Sigmoid colon (tissue), 3 donors: ENCODE measurements around the gene DRC3.

Experiments used
- POLR2A ChIP-seq, 2 donors: fragments of 450-650 bp; IDR thresholded peaks; one replicate each; pipeline ENCODE4 v1.6.1; 2016; ENCODE audit warnings: antibody characterized with exemption in 2 of 2, mild to moderate bottlenecking in 2 of 2, moderate library complexity in 2 of 2
- TF ChIP-seq, protein P1 (sequence below), 4 experiments: fragments of 450-650 bp in 3 of 4; fragments of 200-600 bp in 1 of 4; IDR thresholded peaks; one replicate each; pipeline ENCODE4 v1.5.1; 2016 to 2019; ENCODE audit warnings: antibody characterized with exemption in 4 of 4, mild to moderate bottlenecking in 3 of 4, moderate library complexity in 2 of 4

GRCh38 chr17:17970699-17971430 is 1.8 kb upstream of the DRC3 start:
- TF ChIP-seq, protein P1, sequence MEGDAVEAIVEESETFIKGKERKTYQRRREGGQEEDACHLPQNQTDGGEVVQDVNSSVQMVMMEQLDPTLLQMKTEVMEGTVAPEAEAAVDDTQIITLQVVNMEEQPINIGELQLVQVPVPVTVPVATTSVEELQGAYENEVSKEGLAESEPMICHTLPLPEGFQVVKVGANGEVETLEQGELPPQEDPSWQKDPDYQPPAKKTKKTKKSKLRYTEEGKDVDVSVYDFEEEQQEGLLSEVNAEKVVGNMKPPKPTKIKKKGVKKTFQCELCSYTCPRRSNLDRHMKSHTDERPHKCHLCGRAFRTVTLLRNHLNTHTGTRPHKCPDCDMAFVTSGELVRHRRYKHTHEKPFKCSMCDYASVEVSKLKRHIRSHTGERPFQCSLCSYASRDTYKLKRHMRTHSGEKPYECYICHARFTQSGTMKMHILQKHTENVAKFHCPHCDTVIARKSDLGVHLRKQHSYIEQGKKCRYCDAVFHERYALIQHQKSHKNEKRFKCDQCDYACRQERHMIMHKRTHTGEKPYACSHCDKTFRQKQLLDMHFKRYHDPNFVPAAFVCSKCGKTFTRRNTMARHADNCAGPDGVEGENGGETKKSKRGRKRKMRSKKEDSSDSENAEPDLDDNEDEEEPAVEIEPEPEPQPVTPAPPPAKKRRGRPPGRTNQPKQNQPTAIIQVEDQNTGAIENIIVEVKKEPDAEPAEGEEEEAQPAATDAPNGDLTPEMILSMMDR (IDR thresholded peaks at IDR 0.05), result no peak
- no peak for TF ChIP-seq POLR2A (IDR thresholded peaks at IDR 0.05)
